ENCODE data around the gene OR6C2.

Gene OR6C2

DNA sequence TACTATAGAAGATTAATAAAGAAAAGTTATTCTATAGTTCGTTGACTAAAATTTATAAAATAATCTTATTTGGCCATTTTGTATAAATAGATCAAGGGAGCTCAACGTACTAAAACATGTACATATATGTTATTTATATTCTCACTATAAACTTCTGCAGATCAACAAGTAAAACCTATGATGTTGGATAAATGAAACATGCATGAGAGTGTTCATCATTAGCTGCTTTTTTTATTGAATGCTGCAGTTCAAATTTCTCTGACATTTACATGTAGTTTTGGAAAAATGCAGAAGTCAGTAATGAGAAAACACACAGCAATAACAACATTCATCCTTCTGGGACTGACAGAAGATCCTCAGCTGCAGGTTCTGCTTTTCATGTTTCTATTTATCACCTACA, 48.2 kb downstream of the OR6C2 start, which contains the start of gene OR6C68:
Gene OR6C68, plus strand, starts transcription at position 301 of the 400 bp plus-strand sequence. Its CDS starts 0 bp downstream, at position 301.
- ChIA-PET CTCF (no interaction called here), POLR2A (no interaction called here)
- TF ChIP-seq, protein P1, sequence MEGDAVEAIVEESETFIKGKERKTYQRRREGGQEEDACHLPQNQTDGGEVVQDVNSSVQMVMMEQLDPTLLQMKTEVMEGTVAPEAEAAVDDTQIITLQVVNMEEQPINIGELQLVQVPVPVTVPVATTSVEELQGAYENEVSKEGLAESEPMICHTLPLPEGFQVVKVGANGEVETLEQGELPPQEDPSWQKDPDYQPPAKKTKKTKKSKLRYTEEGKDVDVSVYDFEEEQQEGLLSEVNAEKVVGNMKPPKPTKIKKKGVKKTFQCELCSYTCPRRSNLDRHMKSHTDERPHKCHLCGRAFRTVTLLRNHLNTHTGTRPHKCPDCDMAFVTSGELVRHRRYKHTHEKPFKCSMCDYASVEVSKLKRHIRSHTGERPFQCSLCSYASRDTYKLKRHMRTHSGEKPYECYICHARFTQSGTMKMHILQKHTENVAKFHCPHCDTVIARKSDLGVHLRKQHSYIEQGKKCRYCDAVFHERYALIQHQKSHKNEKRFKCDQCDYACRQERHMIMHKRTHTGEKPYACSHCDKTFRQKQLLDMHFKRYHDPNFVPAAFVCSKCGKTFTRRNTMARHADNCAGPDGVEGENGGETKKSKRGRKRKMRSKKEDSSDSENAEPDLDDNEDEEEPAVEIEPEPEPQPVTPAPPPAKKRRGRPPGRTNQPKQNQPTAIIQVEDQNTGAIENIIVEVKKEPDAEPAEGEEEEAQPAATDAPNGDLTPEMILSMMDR (IDR thresholded peaks at IDR 0.05; ENCODE audit: insufficient read depth, low read length, missing control alignments) = no peak

GRCh38 chr12:55495490-55495889, 51.6 kb downstream of the OR6C2 start:
- POLR2A ChIA-PET = no interaction called here
- no peak overlapping the region for H3K4me3 ChIP-seq (ENCODE audit: low read depth, low read length)
- no peak for DNase-seq (ENCODE audit: low read depth, low spot score)
- TF ChIP-seq, protein P1 (IDR thresholded peaks at IDR 0.05; ENCODE audit: insufficient read depth, low read length, missing control alignments) = no peak
- CTCF ChIA-PET = no interaction called here

More for the DNA sequence above, 48.2 kb downstream of the OR6C2 start, which contains the start of gene OR6C68:
- DNase-seq (ENCODE audit: low read depth, low spot score) = no peak
- H3K4me3 ChIP-seq (ENCODE audit: low read depth, low read length) = no peak within 1 kb of the TSS

GRCh38 chr12:55499231-55499630, 55.4 kb downstream of the OR6C2 start:
- ChIA-PET CTCF (no interaction called here), POLR2A (no interaction called here)
- H3K4me3 ChIP-seq (ENCODE audit: low read depth, low read length) = no peak overlapping the region
- TF ChIP-seq, protein P1 (IDR thresholded peaks at IDR 0.05; ENCODE audit: insufficient read depth, low read length, missing control alignments) = no peak
- no peak for DNase-seq (ENCODE audit: low read depth, low spot score)

DNA sequence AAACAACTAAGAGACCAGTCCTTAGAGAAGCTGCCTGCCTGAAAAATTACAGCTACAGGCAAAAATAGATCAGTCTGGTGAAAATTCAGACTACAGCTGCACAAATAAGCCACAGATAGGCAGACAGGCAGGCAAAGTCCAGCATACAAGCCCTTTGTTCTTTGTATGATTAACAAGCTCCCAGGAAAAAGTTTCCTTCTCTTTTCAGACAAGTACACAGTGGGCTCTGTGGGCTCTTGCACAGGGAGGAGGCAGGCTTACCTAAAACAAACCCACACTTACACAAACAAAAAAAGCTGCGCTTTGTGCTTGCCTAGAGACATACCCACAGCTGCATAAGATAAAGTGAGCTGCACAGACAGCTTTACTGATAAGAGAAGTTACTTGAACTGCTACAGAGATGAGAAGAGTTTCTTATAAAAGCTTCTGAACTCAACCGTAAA, 56.0 kb downstream of the OR6C2 start:
- no peak overlapping the region for H3K4me3 ChIP-seq (ENCODE audit: low read depth, low read length)
- DNase-seq (ENCODE audit: low read depth, low spot score) = no peak
- ChIA-PET CTCF (no interaction called here), POLR2A (no interaction called here)
- TF ChIP-seq, protein P1 (IDR thresholded peaks at IDR 0.05; ENCODE audit: insufficient read depth, low read length, missing control alignments) = no peak

- TF ChIP-seq, protein P1 (IDR thresholded peaks at IDR 0.05; ENCODE audit: insufficient read depth, low read length, missing control alignments) = no peak
- no peak for DNase-seq (ENCODE audit: low read depth, low spot score)
- H3K4me3 ChIP-seq (ENCODE audit: low read depth, low read length) = no peak overlapping the region
- ChIA-PET POLR2A (no interaction called here), CTCF (no interaction called here)
Measured at GRCh38 chr12:55501601-55502000, 57.7 kb downstream of the OR6C2 start.

Data from AG04449 (cell line).